ENCODE data around the gene INSM2.
A peak's percentile ranks its signal among the peaks of the same experiment; 100 is the strongest.

Gene INSM2

GRCh38 chr14:35557221-35557747, 23.3 kb downstream of the INSM2 start:
- TF ChIP-seq CTCF (IDR thresholded peaks at IDR 0.05; ENCODE audit: low read length, missing control alignments) = no peak
- H3K4me3 ChIP-seq (replicated peaks; ENCODE audit: low read depth, low read length) = no peak overlapping the region
- DNase-seq (ENCODE audit: low read depth) = no peak

- TF ChIP-seq CTCF (IDR thresholded peaks at IDR 0.05; ENCODE audit: low read length, missing control alignments) = no peak
- no peak overlapping the region for H3K4me3 ChIP-seq (replicated peaks; ENCODE audit: low read depth, low read length)
- DNase-seq (ENCODE audit: low read depth) = no peak
Observed at GRCh38 chr14:35558680-35559079, 24.7 kb downstream of the INSM2 start.

- H3K4me3 ChIP-seq (replicated peaks; ENCODE audit: low read depth, low read length) = no peak overlapping the region
- DNase-seq (ENCODE audit: low read depth) = no peak
- TF ChIP-seq CTCF (IDR thresholded peaks at IDR 0.05; ENCODE audit: low read length, missing control alignments) = no peak
Observed at GRCh38 chr14:35565871-35566464, 32.0 kb downstream of the INSM2 start.

- TF ChIP-seq CTCF (IDR thresholded peaks at IDR 0.05; ENCODE audit: low read length, missing control alignments) = no peak
- no peak for DNase-seq (ENCODE audit: low read depth)
- H3K4me3 ChIP-seq (replicated peaks; ENCODE audit: low read depth, low read length) = no peak overlapping the region
Observed at GRCh38 chr14:35571598-35571997, 37.6 kb downstream of the INSM2 start.

- no peak for TF ChIP-seq CTCF (IDR thresholded peaks at IDR 0.05; ENCODE audit: low read length, missing control alignments)
- H3K4me3 ChIP-seq (replicated peaks; ENCODE audit: low read depth, low read length) = no peak overlapping the region
- no peak for DNase-seq (ENCODE audit: low read depth)
Observed at GRCh38 chr14:35573911-35574310, 39.9 kb downstream of the INSM2 start.

- TF ChIP-seq CTCF (IDR thresholded peaks at IDR 0.05; ENCODE audit: low read length, missing control alignments) = no peak
- H3K4me3 ChIP-seq (replicated peaks; ENCODE audit: low read depth, low read length) = no peak overlapping the region
- peak; percentile 74 for DNase-seq (ENCODE audit: low read depth)
Observed at GRCh38 chr14:35576260-35576659, 42.3 kb downstream of the INSM2 start.

- DNase-seq (ENCODE audit: low read depth) = no peak
- no peak for TF ChIP-seq CTCF (IDR thresholded peaks at IDR 0.05; ENCODE audit: low read length, missing control alignments)
- H3K4me3 ChIP-seq (replicated peaks; ENCODE audit: low read depth, low read length) = no peak overlapping the region
Observed at GRCh38 chr14:35576856-35577255, 42.9 kb downstream of the INSM2 start.
